KMS-11 (cell line): Measurements from ENCODE around the gene PDE6H.

Experiments
- H2AFZ ChIP-seq: fragments of 200-600 bp; sonication (generic); 2 replicates; pipeline ENCODE4 v1.6.1; 2016; ENCODE audit warnings: antibody characterized with exemption, mixed run types, low read depth
- H3K27ac ChIP-seq: fragments of 200-600 bp; sonication (generic); 2 replicates; pipeline ENCODE4 v1.6.1; 2016; ENCODE audit warnings: mild to moderate bottlenecking, mixed run types
- H3K27me3 ChIP-seq: fragments of 200-600 bp; sonication (generic); 2 replicates; pipeline ENCODE4 v1.6.1; 2017; ENCODE audit warnings: mild to moderate bottlenecking, low read depth, mixed run types, moderate library complexity; ENCODE audit not compliant: insufficient read depth
- H3K36me3 ChIP-seq: fragments of 200-600 bp; sonication (generic); 2 replicates; pipeline ENCODE4 v1.6.1; 2017; ENCODE audit warnings: mild to moderate bottlenecking, mixed run types; ENCODE audit not compliant: insufficient read depth
- H3K4me1 ChIP-seq: fragments of 200-600 bp; sonication (generic); 2 replicates; pipeline ENCODE4 v1.6.1; 2016; ENCODE audit warnings: mild to moderate bottlenecking, low read depth, mixed run types; ENCODE audit not compliant: poor library complexity, severe bottlenecking
- H3K4me2 ChIP-seq: fragments of 200-600 bp; sonication (generic); 2 replicates; pipeline ENCODE4 v1.7.0; 2016; ENCODE audit warnings: mild to moderate bottlenecking, mixed run types
- H3K4me3 ChIP-seq: fragments of 200-600 bp; sonication (generic); IDR thresholded peaks from 2 replicates; pipeline ENCODE4 v1.6.1; 2017; ENCODE audit warnings: low read depth, low read length, mixed read lengths; ENCODE audit not compliant: insufficient read depth
- H3K79me2 ChIP-seq: fragments of 200-600 bp; sonication (generic); 2 replicates; pipeline ENCODE4 v1.6.1; 2016; ENCODE audit warnings: low read depth, mixed run types; ENCODE audit not compliant: insufficient read depth
- H3K9ac ChIP-seq: fragments of 200-600 bp; sonication (generic); 2 replicates; pipeline ENCODE4 v1.6.1; 2016; ENCODE audit warnings: mild to moderate bottlenecking, mixed run types
- H4K20me1 ChIP-seq: fragments of 200-600 bp; sonication (generic); 2 replicates; pipeline ENCODE4 v1.6.1; 2016; ENCODE audit warnings: mild to moderate bottlenecking, mixed run types; ENCODE audit not compliant: insufficient read depth
- CTCF ChIP-seq: fragments of 200-600 bp; sonication (generic); conservative IDR thresholded peaks from 2 replicates; pipeline ENCODE4 v1.6.1; 2017; ENCODE audit warnings: low read depth, mild to moderate bottlenecking, antibody characterized with exemption, low read length, moderate library complexity, mixed read lengths

The PDE6H gene

DNA sequence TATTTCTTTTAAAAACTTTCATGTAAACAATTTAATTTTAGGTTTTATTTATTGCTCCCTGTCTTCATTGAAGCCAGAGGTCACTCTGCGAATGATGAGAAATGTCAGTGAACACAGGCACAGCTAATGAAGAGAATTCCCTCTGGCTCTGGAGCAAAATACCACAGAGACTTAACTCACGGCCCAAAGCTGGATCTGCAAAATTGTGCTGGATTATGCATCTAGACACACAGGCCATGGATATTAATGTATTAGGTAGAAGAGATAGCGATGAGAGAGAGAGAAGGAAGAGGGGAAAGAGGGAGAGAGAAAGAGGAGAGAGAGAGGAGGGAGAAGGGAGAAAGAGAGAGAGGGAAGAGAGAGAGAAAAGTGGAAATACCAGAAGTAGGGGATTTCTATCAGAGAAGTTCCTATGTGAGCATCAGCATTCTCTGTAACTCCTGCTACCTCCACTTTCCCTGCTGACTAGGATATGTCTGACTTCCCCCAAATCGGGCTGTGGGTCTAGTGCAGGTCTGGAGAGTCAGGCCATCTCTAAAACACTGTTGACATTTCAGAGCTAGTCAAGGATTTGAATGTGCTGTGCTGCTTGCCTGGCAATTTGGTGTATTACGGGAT, 15.2 kb upstream of the PDE6H start:
- H2AFZ ChIP-seq, result no peak overlapping the region
- H3K36me3 ChIP-seq, result no peaks in the 10 kb centered on the region
- no peaks in the 10 kb centered on the region for H3K79me2 ChIP-seq
- no peak overlapping the region for H3K4me2 ChIP-seq
- H3K4me3 ChIP-seq, result no peak overlapping the region
- H3K4me1 ChIP-seq, result no peaks in the 10 kb centered on the region
- no peaks in the 10 kb centered on the region for H4K20me1 ChIP-seq
- no peak overlapping the region for H3K27ac ChIP-seq
- TF ChIP-seq CTCF, result no peak
- no peak overlapping the region for H3K9ac ChIP-seq
- no peaks in the 10 kb centered on the region for H3K27me3 ChIP-seq

DNA sequence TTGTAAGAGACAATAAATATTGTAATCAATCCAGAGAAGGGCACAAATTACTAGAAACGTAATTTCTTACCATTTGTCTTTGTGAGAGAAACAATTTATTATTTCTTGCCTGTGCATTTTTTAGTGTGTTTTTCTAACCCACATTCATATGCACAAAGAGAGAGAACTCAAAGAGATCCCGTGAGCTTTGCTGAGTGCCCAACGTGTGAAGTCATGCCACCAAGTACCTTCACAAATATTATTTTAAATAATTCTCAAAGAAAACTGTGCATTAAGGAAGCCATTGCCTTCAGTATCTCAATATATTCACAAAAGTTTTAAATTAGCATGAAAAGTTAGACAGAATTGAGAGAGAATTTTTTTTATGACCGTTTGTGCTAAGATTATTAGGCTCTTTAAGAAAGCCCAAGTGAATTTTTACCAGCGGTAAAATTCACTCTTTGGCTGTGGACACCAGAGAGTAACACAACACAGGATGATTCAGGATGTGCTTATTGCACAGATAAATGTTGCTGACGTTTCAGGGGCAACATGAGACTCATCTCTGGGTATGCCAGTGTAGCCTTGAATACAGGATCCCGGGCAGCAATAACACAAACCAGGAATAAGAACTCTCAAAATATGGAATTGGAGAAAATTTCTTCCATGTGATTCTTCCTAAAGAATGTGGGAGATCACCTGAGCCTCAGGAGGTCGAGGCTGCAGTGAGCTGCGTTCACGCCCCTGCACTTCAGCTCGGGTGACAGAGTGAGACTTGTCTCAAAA, 14.3 kb upstream of the PDE6H start:
- H3K4me2 ChIP-seq, result no peak overlapping the region
- H3K79me2 ChIP-seq, result no peaks in the 10 kb centered on the region
- no peaks in the 10 kb centered on the region for H3K4me1 ChIP-seq

DNA sequence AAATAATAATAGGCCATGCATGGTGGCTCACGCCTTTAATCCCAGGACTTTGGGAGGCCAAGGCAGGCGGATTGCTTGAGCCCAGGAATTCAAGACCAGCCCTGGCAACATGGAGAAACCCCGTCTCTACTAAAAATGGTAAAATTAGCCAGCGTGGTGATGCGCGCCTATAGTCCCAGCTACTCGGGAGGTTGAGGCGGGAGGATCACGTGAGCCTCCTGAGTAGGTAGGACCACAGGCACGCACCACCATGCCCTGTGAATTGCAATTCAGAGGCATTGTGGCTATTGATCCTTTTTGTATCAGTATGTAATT, 13.8 kb upstream of the PDE6H start:
- no peak for TF ChIP-seq CTCF
- Histone ChIP-seq H3K4me3 (no peak overlapping the region), H3K9ac (no peak overlapping the region), H3K27me3 (no peaks in the 10 kb centered on the region), H3K36me3 (no peaks in the 10 kb centered on the region), H4K20me1 (no peaks in the 10 kb centered on the region), H3K4me1 (no peaks in the 10 kb centered on the region), H3K27ac (no peak overlapping the region), H3K79me2 (no peaks in the 10 kb centered on the region), H2AFZ (no peak overlapping the region), H3K4me2 (no peak overlapping the region)

More for the DNA sequence above, 14.3 kb upstream of the PDE6H start:
- no peaks in the 10 kb centered on the region for H3K27me3 ChIP-seq
- TF ChIP-seq CTCF, result no peak
- no peaks in the 10 kb centered on the region for H3K36me3 ChIP-seq
- H3K9ac ChIP-seq, result no peak overlapping the region
- no peak overlapping the region for H2AFZ ChIP-seq
- H3K4me3 ChIP-seq, result no peak overlapping the region
- no peak overlapping the region for H3K27ac ChIP-seq
- no peaks in the 10 kb centered on the region for H4K20me1 ChIP-seq

DNA sequence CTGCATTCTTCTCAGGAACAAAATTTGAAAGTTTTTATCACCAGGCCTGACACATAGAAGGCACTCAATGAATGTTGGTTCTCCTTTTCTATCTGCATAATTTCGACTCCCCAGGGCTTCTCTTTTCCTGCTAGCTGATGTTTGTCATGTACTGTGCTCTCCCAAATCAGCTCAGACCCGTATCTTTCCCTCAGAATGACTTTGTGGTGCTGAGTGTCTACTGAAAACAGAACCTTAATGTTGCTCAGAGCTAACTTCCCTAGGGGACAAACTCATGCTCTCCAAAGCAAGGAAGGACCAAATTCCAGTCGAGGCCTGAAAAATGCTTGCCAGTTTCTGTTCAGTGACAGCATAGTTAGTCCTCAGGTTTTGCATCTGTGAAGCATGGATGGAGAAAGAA, 13.4 kb upstream of the PDE6H start:
- no peaks in the 10 kb centered on the region for H3K27me3 ChIP-seq

More for the DNA sequence above, 13.4 kb upstream of the PDE6H start:
- Histone ChIP-seq H3K9ac (no peak overlapping the region), H3K4me1 (no peaks in the 10 kb centered on the region), H3K4me3 (no peak overlapping the region), H3K79me2 (no peaks in the 10 kb centered on the region), H3K4me2 (no peak overlapping the region), H4K20me1 (no peaks in the 10 kb centered on the region), H2AFZ (no peak overlapping the region), H3K36me3 (no peaks in the 10 kb centered on the region), H3K27ac (no peak overlapping the region)
- TF ChIP-seq CTCF, result no peak
